ENCODE data around the gene JMJD7.

JMJD7 gene

GRCh38 chr15:41801850-41802455 is 25.9 kb upstream of the JMJD7 start:
- no peak for DNase-seq

GRCh38 chr15:41804361-41804760 is 23.5 kb upstream of the JMJD7 start:
- DNase-seq: no peak

GRCh38 chr15:41804916-41805666 is 22.8 kb upstream of the JMJD7 start:
- no peak for DNase-seq

GRCh38 chr15:41805711-41806110 is 22.2 kb upstream of the JMJD7 start:
- no peak for DNase-seq

- no peak for DNase-seq
Measured at GRCh38 chr15:41806291-41807181, 21.4 kb upstream of the JMJD7 start.

DNA sequence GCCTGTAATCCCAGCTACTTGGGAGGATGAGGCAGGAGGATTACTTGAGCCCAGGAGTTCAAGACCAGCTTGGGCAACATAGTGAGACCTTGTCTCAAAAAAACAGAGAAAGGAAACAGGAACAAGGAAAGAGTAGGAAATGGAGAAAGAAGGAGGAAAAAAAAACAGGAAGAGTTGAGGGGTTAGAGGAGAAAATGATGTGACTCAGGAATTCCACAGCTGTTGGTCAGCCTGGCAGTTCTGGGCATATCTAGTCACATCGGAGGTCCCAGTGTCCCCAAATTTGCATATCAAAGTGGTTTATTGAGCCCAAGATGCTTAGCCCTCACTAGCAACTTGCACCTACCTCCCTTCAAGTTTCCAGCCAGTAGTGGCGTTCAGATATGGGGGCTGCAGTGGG is 18.8 kb upstream of the JMJD7 start:
- DNase-seq: no peak

DNA sequence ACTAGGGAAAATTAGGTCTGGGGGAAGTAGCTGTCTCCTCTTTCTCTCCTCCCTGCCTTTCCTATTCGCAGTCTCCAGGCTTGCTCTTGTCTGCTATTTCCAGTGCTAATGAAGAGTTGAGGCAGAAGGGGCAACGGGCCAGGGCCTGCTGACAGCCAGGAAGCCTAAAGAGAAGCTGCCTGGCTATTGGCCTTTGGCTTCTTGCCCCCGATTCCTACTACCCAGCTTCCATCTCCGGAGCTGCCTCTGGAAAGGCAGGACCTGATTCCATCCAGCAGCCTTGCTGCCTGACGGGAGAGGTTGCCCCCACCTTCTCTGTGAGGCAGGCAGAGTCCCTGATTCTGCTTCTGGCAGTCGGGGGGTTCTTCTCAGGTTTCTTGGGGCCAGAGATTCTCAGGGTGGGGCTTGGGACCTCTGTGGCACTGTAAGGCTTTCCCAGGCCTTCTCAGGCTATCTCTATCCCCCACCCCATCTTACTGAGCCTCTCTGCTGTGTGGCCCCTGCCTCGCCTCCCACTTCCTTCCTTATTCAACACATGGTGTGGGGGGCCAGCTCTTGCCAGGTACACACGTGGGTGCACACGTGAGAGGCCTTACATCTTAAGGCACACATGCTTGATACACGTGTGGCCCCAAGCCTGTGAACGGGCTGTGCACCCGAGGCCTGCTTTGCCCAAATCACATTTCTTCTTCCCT is 18.2 kb upstream of the JMJD7 start:
- no peak for DNase-seq

GRCh38 chr15:41810651-41811431 is 17.1 kb upstream of the JMJD7 start:
- no peak for DNase-seq

DNA sequence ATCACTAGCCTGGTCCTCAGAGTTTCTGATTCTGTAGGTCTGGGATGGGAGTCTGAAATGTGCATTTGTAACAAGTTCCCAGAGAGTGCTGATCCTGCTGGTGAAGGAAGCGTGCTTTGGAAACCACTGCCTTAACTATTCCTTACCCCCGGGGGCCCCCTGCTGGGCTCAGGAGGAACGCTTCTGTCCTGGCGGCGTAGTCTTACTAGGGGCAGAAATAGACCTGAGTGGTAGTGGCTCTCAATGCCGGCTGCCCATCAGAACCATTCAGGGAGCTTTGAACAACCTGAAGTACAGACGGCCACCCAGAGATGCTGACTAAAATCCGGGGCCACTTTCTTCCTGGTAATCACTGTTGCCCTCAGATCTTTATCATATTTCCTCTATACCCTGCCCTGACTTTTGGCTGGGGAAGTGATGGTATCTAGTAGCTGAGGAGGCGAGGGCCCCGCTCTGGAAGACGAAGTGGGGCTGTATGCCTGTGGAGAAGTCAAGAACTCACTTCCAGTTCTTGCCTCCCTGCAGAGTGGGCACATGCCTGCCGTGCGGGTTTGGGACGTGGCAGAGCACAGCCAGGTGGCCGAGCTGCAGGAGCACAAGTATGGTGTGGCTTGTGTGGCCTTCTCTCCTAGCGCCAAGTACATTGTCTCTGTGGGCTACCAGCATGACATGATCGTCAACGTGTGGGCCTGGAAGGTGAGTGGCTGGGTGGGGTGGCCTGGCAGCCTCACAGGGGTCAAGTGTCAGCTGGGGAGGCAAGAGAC is 16.3 kb upstream of the JMJD7 start:
- DNase-seq: peak; percentile 18

- no peak for DNase-seq
Measured at GRCh38 chr15:41812820-41813375, 15.0 kb upstream of the JMJD7 start.

GRCh38 chr15:41813426-41813825 is 14.5 kb upstream of the JMJD7 start:
- no peak for DNase-seq

DNA sequence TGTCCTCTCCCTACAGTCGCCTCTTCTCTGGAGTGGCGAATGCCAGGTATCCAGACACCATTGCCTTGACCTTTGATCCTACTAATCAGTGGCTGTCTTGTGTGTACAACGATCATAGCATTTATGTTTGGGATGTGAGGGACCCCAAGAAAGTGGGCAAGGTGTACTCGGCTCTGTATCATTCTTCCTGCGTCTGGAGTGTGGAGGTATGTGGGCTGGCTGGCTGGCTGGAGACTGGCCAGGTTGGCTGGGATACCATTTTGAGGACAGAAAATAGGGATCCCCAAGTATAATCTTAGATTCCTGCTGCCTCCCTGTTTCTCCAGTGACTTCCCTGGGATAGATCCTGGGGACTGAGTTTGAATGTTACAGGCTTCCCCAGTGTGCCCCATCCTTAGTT is 13.4 kb upstream of the JMJD7 start:
- no peak for DNase-seq

- no peak for DNase-seq
Measured at GRCh38 chr15:41816788-41817187, 11.1 kb upstream of the JMJD7 start.

- no peak for DNase-seq
Measured at GRCh38 chr15:41817327-41817726, 10.6 kb upstream of the JMJD7 start.

DNA sequence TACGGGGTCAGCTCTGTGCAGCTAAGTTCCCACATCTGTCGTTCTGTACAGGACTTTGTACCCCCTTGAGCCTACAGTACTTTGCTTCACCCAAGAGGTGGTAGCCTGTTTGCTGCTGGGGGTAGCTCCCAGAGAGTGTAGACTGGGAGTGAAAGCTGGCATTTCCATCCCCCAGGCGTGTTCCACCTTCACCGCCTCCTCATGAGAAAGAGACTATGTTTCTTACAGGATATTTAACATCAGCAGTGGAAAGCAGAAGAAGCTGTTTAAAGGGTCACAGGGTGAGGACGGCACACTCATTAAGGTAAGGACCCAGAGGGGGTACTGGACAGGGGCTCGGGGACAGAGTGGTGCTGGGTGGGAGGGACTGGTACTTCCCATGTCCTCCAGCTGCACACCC is 10.1 kb upstream of the JMJD7 start:
- DNase-seq: no peak

- DNase-seq: no peak
Measured at GRCh38 chr15:41819455-41820050, 8.3 kb upstream of the JMJD7 start.

GRCh38 chr15:41820791-41821423 is 7.0 kb upstream of the JMJD7 start:
- DNase-seq: no peak

GRCh38 chr15:41821831-41822230 is 6.1 kb upstream of the JMJD7 start:
- DNase-seq: no peak

GRCh38 chr15:41822471-41822870 is 5.4 kb upstream of the JMJD7 start:
- DNase-seq: no peak

DNA sequence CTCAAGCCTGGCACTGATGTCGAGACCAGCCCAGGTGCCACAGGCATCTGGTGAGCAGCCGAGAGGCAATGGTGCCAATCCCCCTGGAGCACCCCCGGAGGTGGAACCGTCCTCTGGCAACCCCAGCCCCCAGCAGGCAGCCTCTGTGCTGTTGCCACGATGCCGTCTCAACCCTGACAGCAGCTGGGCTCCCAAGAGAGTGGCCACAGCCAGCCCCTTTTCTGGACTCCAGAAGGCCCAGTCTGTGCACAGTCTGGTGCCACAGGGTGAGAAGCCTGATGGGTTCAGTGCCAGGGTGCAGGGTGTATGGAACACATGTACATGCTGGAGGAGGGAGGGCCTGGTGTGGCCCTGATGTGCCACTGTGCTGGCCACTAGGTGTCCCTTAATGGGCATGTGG is 4.9 kb upstream of the JMJD7 start:
- no peak for DNase-seq
